GM19043 (cell line): ENCODE data around the gene LRSAM1.

Experiments used
- ATAC-seq: cut with Tn5 transposase; IDR thresholded peaks from one replicate; pipeline ENCODE4 v1.9.1; 2021; ENCODE audit warnings: low read depth; ENCODE audit not compliant: unreplicated experiment

LRSAM1 gene

GRCh38 chr9:127424676-127424999 lies 26.7 kb upstream of the LRSAM1 start:
- no peak for ATAC-seq

DNA sequence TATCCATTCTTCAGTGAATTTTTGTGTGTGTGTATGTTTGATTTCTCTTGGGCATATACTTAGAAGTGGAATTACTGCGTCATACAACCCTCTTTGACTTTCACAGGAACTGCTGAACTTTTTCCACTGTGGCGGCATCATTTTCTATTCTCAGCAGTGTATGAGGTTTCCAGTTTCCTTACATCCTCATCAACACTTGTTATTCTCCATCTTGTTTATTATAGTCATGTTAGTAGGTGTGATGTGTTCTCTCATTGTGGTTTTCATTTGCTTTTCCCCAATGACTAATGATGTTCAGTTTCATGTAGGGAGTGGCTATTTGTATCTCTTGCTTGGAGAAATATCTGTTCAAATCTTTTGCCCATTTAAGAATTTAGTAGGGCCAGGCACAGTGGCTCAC lies 24.6 kb upstream of the LRSAM1 start:
- no peak for ATAC-seq

DNA sequence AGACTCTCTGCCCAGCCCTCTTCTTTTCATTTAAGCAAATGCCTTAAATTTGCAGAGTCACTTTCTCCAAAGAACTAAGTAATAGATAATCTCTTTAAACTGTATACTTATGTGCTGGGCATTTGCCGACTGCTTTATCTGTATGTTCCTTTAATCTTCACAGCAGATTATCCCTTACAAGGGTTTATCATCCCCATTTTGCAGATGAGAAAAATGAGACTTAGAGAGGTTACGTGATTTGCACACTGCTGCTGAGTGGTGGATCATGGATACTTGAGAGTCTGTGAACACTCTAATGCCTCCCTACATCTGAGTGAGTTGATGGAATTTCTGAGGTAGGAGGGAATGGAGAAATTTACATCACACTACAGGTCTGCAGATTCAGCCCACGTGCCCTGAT lies 23.0 kb upstream of the LRSAM1 start:
- ATAC-seq = no peak

DNA sequence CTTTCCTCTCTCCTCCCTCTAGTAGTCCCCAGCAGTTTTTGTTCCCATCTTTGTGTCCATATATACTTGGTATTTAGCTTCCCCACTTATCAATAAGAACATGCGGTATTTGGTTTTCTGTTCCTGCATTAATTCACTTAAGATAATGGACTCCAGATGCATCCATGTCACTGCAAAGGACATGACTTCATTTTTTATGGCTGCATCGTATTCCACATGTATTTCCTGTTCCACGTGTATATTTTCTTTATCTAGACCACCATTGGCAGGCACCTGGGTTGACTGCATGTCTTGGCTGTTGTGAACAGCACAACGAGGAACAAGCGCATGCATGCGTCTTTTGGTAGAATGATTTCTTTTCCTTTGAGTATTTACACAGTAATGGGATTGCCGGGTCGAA lies 20.9 kb upstream of the LRSAM1 start:
- no peak for ATAC-seq

GRCh38 chr9:127437497-127438264 lies 13.6 kb upstream of the LRSAM1 start:
- no peak for ATAC-seq

DNA sequence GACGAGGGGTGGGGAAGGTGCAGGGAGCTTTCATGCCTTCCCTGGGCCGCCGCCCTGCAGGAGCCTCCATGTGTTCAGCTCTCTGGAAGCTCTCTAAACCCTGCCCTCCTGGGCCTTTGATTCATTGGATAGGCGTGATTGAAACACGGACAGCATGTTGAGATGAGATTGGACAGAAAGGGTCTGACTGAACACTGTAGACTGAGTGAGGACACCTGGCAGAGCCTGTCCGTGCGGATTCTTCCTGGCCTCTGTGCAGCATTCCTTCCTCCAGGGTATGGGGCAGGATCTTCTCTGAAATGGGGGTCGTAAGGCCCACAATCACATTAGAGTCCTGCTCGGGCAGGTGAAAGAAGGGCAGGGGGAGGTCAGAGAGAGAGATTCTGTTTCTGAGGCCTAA lies 12.9 kb upstream of the LRSAM1 start:
- ATAC-seq = no peak

DNA sequence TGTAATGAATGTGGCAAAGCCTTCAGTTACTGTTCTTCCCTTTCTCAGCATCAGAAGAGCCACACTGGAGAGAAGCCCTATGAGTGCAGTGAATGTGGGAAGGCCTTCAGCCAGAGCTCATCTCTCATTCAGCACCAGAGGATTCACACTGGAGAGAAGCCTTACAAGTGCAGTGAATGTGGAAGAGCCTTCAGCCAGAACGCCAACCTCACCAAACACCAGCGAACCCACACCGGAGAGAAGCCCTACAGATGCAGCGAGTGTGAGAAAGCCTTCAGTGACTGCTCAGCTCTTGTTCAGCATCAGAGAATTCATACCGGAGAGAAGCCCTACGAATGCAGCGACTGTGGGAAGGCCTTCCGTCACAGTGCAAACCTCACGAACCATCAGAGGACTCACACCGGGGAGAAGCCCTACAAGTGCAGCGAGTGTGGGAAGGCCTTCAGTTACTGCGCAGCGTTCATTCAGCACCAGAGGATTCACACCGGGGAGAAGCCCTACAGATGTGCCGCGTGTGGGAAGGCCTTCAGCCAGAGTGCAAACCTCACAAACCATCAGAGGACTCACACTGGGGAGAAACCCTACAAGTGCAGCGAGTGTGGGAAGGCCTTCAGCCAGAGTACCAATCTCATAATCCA lies 6.9 kb upstream of the LRSAM1 start:
- no peak for ATAC-seq

DNA sequence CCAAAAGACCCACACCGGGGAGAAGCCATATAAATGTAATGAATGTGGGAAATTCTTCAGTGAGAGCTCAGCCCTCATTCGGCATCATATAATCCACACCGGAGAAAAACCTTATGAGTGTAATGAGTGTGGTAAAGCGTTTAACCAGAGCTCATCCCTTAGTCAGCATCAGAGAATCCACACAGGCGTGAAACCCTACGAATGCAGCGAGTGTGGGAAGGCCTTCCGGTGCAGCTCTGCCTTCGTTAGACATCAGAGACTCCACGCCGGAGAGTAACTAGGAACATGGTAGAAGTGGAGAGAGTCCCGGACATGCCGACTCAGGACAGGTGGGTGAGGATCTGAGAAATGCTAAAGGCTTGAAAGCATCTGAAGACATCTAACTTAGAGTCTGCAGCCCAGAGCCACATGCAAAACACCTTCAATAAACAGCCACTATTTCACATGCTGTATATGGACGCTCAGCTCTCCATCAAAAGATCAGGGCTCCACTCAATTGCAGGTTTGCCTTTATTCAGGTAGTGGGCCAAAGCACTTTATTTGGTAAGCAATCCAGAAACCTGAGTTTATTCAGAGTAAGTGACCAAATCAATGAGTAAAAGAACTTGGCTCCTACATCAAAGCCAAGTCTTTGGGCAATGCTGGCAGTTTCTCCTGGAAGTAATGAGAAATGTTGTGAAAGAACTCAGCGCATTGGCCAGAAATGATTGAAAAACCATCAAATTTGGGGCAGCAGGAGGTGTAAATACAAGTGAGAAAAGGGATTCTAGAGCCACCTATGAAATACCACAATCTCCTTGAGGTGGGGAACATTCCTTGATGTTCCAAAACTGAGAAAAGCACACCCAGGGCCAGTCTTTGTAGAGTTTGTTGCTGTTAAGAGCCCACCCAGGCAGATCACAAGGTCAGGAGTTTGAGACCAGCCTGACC lies 6.1 kb upstream of the LRSAM1 start:
- no peak for ATAC-seq

GRCh38 chr9:127445851-127446712 lies 5.2 kb upstream of the LRSAM1 start:
- no peak for ATAC-seq

GRCh38 chr9:127446713-127447415 lies 4.4 kb upstream of the LRSAM1 start:
- no peak for ATAC-seq

GRCh38 chr9:127447416-127448111 lies 3.7 kb upstream of the LRSAM1 start:
- no peak for ATAC-seq

GRCh38 chr9:127448112-127448805 lies 3.1 kb upstream of the LRSAM1 start:
- ATAC-seq = no peak

DNA sequence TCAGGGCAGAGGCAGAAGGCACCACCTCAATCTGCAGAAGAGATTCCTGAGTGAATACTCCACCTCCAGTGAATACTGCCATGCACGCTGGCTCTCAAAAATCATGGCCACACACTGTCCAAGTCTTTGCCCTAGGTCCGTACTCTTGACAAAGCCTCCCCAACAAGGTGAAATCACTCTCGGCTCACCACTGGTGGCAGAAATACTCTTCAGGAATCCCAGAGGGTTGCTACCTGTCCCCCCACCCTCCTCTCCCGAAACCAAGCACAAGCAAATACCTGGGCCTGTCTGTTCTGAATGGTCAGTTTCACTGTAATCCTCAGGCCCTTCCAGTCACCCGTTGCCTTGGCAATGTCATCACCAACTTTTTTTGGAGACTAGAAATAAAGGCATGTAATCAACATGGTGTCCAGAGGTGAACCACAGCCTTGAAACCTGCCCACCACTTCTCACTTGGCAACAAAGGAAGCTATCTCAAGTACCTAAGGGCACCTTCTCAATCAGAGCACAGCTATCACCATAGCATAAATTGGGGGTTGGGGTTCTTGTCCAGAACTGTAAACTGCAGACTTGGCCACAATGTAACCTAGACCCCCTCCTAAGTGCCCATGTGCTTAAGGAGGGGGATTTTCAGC lies 1.9 kb upstream of the LRSAM1 start:
- ATAC-seq = no peak

GRCh38 chr9:127450243-127450760 lies 1.0 kb upstream of the LRSAM1 start:
- ATAC-seq = no peak

- no peak for ATAC-seq
These were observed 223 bp downstream of the LRSAM1 start for GRCh38 chr9:127451608-127451857.

GRCh38 chr9:127451858-127452656 lies 747 bp downstream of the LRSAM1 start:
- ATAC-seq = no peak

DNA sequence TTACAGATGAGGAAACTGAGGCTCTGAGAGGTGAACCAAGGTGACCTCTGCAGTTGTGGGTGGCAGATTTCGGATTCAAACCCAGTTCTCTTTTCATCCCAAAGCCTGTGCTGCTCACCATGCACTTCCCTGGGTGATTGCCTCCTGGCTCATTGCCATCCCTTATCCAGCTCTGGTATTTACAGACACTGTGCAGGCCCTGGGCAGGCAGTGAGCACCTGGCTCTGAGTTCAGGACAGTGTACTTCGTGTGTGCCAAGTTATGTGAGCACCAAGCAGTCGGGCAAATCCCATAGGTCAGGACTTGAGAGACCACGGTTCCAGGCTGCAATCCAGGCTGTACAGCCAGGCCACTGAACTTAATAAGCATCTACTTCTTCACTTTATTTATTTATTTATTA lies 1.4 kb downstream of the LRSAM1 start:
- no peak for ATAC-seq
